ENCODE data around the gene SPATA6L.
"Not testable (repeated sequence)": the region's sequence is repeated elsewhere in the genome, so short reads cannot be mapped to it uniquely, and the experiment has no call there.

Gene SPATA6L

DNA sequence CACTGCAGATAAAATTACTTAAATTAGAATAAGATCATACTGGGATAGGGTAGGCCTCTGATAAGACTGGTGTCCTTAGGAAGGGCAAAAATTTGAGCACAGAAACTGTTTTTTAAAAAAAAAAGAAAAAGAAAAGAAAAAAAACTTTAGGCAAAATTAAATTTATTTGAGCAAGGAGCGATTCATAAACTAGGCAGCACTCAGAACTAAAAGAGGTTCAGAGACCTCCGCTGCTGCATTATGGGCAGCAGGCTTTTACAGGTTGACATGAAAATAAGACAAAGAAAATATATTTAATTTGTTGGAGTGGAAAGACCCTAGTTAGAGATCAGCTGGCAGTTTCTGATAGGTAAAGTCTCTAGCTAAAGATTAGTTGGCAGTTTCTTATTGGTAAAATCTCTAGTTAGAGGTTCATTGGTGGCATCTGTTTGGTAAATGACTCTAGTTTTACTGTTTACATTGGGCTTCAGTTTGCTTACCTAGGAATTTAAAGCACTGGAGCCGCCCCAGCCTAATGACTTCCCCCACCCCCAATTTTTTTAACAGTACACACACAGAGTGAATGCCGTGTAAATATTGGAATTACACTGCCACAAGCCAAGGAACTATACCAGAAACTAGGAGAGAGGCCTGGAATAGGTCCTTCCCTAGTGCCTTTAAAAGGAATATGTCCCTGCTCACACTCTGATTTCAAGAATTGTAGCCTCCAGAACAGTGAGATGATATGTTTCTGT, 8.7 kb downstream of the SPATA6L start:
- no peak for TF ChIP-seq CTCF (IDR thresholded peaks at IDR 0.05; ENCODE audit: low read depth, low read length)
- DNase-seq (ENCODE audit: extremely low read depth, low read depth) = no peak

DNA sequence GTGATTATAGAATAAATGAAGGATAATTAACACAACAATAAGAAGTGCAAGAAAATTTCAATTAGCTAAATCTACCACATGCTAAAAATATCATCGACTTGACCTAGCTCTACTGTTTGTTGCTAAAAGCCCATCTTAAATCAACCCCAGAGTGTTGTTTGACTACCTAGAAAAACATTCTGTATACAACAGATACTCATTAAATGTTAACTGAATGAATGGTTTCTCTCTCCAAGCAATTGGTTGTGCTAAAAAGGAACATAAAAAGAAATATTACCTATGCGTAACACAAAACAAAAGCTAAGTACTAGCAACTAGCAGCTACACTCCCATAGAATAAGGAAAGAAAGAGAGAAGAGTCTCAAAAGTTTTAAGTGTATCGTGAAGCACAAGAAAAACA, 9.7 kb downstream of the SPATA6L start:
- TF ChIP-seq CTCF (IDR thresholded peaks at IDR 0.05; ENCODE audit: low read depth, low read length) = no peak
- no peak for DNase-seq (ENCODE audit: extremely low read depth, low read depth)

- not testable (repeated sequence) for DNase-seq (ENCODE audit: extremely low read depth, low read depth)
Measured at GRCh38 chr9:4656196-4656595, 10.1 kb downstream of the SPATA6L start.

DNA sequence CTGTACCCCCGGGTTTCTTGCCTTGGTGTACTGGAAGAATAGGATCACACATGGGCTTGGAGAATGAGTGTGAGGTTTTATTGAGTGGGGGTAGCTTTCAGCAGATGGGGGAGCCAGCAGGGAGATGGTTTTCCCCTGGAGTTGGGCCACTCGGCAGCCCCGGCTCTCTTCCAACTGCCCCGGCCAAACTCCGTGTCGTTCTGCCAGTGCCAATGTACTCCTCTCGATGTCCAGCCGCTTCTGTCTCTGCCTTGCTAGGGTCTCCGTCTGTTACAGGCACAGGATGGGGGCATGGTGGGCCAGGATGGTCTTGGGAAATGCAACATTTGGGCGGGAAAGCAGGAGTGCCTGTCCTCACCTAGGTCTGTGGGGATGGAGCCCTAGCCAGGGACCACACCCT, 11.7 kb downstream of the SPATA6L start:
- TF ChIP-seq CTCF (IDR thresholded peaks at IDR 0.05; ENCODE audit: low read depth, low read length) = no peak
- DNase-seq (ENCODE audit: extremely low read depth, low read depth) = no peak

DNA sequence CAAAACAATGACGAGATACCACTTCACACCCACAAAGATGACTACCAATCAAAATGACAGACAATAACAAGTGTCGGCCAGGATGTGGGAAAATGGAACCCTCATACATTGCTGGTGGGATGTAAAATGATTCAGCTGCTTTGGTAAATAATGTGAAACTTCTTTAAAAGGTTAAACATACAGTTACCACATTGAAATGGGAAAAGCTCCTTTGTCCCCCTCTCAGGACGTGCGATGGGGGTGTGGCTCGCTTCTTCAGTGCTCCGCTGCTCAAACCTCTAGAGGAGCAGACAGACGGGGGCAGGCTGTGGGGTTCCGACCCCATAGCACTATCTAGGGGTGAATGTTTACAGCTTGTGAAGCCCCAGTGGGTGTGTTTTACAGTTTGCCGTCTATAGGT, 12.2 kb downstream of the SPATA6L start:
- no peak for TF ChIP-seq CTCF (IDR thresholded peaks at IDR 0.05; ENCODE audit: low read depth, low read length)
- DNase-seq (ENCODE audit: extremely low read depth, low read depth) = no peak

GRCh38 chr9:4642351-4642750, 23.9 kb downstream of the SPATA6L start:
- no peak for TF ChIP-seq CTCF (IDR thresholded peaks at IDR 0.05; ENCODE audit: low read depth, low read length)
- DNase-seq (ENCODE audit: extremely low read depth, low read depth) = no peak

DNA sequence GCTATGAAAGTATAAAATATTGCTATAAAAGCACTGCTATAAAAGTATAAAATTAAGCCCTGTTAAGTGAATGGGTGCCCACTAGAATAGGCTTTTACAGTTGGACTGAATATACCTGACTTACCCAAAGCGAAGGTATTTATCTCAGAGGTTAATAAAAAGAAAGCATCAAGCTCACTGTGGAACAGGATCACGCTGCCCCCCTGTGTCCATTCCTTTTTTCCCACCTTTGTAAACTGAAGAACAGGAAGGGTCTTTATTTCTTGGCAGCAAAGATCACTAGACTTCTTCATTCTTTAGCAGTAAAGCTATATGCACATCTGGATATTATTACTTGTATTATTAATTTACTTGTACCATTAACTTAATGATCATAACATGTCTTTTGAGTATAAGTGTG, 26.3 kb downstream of the SPATA6L start:
- no peak for DNase-seq (ENCODE audit: extremely low read depth, low read depth)
- peak; percentile 53 for TF ChIP-seq CTCF (IDR thresholded peaks at IDR 0.05; ENCODE audit: low read depth, low read length)

DNA sequence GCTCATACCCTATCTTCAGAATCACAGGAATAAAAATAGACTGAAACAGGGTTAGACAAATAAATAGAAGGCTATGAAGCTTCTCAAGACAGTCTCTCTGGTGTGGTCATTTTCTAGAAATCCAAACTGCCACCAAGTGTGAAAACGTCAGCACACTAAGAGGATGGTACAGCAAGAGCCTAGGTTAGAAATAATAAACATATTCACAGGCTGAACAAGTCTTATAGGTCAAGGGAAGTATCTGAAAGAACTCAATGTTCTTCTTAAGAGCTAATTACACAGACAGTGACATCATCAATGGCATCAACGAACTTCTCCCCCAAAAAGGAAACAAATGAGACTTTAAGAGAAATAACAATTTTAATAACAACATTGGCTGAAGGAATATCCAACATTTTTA, 26.9 kb downstream of the SPATA6L start:
- DNase-seq (ENCODE audit: extremely low read depth, low read depth) = no peak
- TF ChIP-seq CTCF (IDR thresholded peaks at IDR 0.05; ENCODE audit: low read depth, low read length) = no peak

Data from AG09319 (cell line).